T-helper 9 cell (primary cell): Measurements from ENCODE around the gene MGMT.

Experiments used
- DNase-seq: peaks from one replicate; pipeline ENCODE4 v3.0.0-alpha.2; 2020

The MGMT gene

DNA sequence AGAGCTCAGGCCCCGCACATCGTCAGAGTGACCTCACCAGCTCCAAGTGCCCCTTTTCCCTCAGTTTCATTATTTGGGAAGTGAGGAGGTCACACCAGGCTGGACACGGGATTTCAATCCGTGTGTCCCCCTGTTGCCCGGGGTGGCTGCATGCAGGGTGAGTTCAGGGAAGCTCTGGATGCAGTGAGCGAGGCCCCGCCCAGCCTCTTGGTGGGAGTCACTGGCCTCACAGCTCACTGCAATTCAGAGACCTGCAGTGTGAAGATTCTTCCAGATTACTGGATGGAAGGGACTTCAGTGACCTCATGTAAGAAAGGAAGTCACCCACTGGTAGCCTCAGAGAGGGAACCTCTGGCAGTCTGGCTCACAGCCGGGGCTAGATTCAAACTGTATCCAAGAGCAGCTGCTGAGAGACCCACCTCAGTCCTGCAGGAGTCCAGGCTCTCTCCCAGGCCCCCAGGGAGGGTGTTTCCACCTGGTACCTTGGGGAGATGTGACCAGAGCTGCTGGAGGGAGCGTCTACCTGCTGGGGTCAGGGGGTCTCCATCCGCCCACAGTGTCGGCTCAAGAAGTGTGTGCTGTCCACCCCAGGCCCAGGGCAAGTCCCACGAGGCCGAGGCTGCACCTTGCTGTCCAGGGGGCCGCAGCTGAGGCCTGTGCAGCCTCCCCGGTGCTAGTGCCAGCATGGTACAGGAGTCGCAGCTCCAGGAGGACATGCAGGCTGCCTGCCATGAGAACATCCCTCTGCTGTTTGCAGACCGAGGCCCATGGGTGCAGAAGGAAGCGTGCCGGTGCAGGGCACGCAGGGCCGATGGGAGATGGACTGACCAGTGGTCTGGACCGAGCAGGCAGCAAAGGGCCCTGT lies 54.4 kb downstream of the MGMT start:
- no peak for DNase-seq

DNA sequence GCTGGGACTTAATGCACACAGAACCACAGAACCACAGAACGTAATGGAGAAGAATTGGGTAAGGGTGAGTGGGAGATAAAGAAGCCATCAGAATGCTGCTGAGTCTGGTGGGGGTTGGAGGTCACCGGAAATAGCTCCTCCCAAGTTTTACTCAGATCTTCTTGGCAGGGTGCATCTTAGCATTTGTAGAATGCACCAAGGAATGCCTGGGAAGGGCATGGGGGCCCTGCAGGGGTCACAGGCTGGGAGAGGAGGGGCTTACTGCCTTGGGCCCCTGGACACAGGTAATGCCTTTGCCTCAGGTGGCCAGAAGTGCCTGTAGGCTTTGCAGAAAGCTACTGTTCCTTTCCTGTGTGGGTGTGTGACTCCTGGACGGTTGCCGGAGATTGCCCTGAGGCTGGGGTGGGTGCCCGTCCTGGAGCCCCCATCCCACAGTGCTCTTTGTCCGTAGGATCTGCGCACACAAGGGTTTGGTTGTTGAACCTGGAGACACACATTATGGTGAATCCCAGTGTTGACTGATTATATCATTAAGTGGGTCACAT lies 55.1 kb downstream of the MGMT start:
- DNase-seq = no peak

DNA sequence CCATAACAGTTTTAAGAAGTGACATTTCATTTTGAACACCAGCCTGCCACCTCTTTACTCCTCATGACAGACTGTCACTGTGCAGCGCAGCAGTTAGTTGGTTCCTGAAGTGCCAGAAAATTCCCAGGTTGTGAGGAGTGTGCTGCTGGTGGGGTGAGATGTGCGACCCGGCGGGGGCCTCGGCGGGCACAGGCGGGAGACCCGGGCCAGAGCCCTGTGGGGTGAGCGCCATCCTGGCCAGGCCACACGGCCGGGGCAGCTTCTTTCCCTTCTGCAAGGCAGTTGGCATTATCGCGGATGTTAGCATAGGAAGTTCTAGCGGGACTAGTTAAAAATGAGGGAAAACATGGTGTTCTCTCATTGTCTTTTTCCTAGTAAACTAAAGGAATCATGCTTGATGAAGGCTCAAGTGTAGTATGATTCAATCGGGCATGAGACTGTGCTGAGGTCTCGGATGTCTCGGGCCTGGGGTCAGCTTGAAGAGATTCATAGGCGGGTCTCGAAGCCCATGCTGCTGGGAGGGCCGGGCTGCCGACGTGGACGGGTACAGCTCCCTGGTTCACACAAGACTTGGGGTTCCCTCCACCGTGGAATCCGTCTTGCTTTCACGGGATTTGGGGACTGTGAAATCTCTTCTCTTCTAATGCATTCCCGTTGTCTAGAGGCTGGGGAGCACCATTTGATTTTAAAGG lies 56.1 kb downstream of the MGMT start:
- no peak for DNase-seq

DNA sequence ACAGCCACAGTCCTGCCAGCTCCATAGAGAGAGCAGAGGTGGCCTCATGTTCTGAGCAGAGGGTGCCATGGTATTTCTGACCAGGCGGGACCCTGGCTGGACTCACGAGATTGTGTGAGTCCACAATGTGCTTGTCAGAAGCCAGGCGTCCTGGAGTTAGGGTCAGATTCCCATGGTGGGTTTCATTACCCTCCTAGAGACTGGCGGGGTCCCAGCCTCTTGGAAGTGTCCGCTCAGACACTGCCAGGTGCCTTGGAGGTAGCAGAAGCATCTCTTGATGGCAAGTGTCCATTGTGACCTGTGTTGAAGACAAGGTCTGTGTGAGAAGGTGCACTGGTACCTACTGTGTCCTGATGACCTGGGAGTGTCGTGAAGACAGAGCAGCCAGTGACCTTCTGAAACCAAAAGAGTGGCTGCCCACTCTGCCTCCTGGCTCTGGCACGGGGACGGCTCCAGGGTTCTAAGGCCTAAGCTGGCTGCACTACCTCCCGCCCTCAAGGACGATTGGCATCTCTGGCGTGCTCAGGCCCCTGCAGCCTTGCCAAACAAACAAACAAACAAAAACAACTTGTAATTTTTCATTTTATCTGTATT lies 56.8 kb downstream of the MGMT start:
- DNase-seq = no peak

DNA sequence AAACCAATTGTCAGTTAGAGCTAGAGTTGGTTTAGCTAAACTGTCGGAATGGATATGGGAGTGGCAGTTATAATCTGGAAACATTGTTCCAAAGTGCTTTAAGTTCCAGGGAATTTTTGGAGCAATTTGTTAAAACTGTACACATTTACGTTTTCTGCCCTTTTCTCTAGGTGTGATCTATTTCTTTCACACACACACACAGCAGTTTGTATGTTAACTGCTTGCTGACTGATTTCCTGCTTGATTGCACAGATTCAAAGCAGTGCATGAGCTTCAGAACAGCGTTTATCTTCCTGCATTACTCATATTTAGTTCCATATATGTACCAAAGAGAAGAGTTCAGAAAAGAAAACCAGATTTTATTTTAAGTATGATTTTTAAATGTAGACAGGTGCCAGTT lies 57.9 kb downstream of the MGMT start:
- no peak for DNase-seq

DNA sequence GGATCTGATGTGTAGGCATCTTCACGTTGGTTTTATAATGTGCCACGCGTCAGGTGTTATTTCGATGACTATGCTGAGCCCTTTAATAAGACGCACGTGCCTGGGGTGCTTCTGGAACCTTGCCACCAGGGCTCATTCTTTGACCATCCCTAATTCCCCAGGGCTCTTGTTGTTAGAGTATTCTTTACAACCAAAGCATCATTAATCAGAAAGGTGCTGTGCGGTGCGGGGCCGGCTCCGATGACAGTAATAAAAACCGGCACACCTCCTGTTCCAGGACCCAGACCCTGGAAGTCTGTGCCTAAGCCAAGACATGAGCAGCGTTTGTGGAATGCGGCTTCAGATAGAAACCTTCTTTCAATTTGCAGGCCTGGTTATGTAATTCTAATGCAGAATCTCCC lies 58.4 kb downstream of the MGMT start:
- no peak for DNase-seq

DNA sequence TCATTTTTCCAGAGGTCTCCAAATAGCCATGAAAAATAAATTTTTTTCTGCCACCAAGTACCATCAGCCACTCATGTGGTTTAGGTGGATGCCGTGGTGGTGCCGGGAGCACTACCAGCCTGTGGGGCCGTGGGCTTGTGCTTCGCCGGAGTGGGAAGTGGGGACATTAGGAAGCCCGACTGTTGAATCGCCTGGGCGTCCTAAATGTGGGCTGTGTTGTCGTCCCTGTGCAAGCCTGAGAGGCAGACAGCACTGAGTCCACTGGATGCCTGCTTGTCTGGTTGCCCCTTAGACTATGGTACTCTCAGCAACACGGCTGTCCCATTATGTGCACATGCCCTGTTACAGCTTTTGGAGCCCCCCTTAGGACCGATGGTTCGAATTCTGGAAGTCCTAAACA lies 59.9 kb downstream of the MGMT start:
- no peak for DNase-seq

DNA sequence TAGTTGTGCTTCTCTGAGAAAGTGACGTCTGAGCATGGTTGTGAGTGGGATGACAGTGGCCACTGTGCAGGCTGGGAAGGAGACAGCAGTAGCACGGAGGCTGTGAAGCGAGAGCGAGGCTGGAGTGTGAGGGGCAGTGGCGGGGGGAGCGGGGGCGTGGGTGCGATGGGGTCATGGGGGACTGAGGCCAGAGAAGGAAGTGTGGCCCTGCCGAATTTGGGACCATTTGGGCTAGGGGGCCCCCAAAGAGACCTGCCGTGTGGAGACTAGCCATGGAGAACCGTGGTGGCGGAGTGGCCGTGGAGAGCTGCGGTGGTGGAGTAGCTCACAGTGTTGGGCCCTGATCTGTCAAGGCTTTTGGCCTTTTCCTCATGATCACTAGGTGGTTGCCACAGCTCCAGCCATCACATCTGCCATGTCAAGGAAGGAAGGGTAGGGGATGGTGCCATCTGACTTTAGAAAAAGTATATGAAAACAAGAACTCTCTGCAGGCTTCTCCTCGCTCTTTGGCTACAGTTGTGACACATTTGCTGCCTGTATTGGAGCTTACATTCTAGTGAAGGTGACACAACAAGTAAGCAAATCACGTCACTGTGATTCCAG lies 61.4 kb downstream of the MGMT start:
- DNase-seq = no peak

DNA sequence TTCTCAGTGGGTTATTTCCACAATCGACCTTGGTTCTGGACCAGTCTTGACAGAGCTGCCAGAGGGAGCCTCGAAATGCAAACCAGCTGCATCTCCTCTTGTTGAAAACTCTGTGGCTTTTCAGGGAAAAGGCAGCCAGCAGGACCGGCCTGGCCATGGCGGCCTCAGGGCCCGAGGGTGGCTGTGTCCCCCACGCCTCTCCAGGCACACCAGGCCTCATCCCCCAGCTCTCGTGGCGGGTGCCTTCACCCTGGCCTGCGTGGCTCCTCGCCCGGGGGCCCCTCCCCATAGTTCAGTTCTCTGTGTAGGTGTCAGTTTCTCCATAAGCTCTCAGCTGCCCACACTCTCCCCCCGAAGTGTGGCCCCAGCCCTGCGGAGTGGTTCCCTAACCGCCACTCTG lies 63.5 kb downstream of the MGMT start:
- no peak for DNase-seq

DNA sequence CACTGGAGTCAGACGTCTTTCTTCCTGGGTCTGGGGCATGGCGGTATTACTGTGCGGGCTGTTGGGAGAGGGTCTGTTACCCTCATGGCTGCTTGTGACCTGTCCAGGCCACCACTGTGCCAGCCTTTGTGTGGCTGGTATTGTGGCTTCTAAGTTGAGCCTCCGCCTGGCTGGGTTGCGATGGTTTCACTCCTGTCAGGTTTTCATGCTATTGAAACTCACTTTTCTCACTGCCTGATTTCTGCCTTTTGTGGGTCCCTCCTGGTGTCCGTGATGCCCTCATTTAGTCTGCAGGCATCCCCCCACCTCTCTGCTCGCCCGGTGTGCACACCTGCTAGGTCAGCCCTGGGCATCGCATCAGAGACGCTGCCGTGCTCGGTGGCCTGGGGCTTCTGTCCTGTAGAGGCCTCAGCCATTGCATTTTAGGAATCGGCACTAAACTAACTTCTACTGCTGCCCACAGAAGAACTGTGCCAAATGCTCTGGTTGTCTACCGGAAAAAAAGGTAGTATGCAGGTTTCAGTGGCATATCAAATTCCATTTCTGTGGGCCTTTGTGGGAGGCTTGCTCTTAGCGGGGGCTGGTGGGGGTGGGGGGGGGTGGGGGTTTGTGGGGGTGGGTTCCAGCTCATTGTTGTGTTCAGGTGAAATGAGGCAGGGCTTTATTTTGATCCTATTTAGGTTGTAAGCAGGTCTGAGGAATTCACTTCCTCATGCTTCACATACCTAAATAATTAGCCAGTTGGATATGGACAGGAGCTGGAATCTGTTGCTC lies 64.3 kb downstream of the MGMT start:
- no peak for DNase-seq

DNA sequence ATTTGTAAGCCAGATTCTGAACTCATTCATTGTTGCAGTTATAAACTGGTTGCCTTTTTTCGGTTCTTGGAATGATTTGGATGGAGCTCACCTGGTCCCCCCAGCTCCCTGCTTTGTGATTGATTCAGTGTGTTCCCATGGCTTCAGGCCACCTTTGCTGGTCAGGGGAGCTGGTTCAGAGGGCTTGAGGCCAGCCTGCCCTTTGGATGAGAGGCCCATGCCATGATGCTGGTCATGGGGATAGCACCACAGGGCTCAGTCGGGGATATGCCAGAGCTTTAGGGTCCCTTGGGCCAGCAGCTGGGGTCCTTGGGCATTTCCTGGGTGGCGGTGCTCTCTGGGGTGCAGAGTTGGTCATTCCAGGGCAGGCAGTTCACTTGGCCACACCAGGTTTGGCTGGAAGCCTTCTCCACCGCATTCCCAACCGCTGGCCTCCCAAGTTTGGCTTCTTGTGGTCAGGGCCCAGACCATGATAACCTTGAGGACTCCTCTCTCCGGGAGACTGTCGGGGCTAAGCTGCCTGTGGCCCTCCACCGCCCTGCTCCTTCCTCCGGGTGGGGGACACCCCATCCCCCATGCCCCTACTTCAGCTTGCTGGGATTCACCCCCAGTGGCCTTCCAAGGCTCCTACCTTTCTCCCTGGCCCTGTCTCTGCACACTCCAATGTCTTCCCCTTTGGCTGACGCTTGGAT lies 65.1 kb downstream of the MGMT start:
- no peak for DNase-seq

DNA sequence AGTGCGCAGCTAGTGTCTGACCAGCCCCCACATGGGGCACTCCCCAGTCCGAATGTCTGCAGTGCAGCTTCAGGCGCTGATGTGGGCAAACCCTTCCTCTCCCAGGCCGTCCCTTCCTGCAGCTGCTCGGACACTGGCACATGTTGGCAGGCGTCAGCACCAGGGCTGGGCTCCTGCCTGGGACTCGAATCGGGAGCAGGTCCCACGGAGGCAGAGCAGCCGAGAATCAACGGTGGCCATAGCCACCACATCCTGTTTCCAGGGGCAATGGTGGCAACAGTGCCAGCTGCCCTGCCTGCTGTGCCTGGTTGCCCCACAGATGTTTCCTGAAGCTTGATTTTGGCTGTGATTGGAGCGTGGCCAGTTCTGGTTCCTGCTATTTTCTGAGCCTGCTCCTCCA lies 65.8 kb downstream of the MGMT start:
- DNase-seq = no peak

DNA sequence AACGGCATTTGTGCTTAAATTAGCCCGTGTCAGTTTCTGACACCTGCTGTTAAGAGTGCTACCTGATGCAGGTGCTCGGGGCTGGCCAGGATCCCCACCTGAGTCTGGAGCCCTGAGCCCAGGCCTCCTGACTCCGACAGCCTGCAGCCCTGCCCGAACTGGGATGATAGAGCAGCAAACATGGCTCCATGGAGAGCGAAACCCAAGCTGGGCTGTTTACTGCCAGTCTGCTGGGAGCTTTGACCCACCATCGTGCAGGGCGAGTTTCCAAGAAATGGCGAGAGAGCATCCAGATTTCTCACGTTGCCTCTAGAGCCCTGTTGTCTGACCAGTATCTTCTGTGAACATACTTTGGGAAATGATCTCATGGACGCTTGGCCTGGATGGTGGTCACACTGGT lies 66.2 kb downstream of the MGMT start:
- no peak for DNase-seq

DNA sequence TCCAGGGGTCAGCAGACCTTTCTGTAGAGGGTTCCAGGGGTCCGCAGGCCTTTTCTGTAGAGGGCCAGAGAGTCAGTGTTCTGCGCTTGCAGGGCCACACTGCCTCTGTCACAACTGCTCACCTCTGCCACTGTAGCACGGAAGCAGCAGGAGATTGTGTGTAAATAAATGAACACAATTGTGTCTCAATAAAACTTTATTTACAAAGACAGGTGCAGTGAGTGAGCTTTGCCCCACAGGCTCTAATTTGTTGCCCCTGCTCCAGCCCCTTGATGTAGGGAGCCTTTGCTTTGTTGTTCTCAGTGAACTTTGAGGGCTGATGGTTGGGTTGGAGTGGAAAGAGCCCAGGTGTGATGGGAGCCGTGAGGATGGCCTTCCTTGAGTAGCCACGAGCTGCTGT lies 67.8 kb downstream of the MGMT start:
- no peak for DNase-seq

DNA sequence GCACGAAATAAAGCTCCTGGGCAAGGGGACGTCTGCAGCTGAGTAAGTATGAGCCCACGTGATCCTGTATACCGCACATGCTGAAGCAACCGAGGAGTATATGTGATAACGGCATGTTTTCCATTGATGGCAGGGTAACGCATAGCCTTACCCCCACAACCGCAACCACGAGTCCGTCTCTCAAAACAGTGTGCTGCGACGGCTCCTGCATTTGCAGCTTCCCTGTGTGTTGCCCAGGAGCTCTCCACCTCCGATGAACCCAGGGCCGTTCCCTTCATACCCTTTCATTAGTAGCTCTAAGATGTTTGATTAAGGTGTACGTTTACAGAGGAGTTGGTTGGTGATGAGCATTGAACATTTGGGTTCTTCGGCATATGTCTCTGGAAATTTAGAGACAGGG lies 69.3 kb downstream of the MGMT start:
- no peak for DNase-seq

DNA sequence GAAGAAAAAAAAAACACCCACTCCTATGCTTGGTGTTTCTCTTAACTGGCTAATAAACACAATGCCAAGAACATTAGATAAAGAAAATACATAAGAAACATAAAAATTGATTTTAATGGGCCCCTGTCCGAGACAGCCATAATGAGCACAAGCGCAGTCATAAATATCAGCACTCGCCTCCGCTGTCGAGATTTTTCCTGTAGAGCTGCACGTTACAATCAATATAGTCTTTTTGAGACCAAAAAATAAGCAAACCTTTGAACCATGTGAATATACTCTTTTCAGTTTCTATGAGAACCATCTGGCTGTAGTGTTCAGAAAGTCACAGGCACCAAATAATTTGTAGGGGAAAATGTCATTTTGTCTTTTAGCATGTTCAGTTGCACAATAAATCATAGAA lies 70.1 kb downstream of the MGMT start:
- DNase-seq = no peak

DNA sequence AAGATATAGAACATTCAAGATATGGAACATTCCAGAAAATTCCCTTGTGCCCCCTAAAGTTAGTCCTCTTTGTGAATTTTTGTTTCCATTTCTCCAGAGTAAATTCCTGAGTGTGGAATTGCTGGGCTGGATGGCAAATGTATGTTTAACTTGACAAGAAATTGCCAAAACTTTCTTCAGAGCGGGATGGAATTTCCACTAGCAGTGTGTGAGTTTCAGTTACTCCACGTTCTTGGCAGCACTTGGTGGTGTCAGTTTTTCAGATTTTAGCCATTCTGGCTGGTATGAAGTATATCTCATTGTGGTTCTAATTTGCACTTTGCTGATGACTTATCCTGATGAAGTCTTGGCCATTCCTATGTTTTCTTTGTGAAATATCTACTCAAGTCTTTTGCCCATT lies 71.2 kb downstream of the MGMT start:
- no peak for DNase-seq

DNA sequence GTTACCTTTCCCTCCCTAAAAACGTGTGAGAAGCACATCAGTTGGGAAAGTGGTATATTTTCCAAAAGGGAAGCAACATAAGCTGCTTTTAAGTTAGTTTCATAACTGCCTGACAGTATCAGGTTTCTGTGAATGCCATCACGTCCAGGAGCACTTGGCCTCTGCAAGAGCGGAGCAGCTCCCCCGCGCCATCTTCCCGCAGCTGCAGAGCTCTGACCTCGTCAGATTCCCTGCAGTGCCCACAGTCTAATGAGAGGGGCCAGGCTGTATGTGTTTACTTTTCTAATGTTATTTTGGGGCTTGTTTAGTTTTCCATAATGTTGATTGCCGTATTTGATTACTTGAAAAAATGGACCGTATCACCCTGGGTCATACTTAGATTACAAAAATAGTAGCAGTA lies 74.2 kb downstream of the MGMT start:
- DNase-seq = no peak

DNA sequence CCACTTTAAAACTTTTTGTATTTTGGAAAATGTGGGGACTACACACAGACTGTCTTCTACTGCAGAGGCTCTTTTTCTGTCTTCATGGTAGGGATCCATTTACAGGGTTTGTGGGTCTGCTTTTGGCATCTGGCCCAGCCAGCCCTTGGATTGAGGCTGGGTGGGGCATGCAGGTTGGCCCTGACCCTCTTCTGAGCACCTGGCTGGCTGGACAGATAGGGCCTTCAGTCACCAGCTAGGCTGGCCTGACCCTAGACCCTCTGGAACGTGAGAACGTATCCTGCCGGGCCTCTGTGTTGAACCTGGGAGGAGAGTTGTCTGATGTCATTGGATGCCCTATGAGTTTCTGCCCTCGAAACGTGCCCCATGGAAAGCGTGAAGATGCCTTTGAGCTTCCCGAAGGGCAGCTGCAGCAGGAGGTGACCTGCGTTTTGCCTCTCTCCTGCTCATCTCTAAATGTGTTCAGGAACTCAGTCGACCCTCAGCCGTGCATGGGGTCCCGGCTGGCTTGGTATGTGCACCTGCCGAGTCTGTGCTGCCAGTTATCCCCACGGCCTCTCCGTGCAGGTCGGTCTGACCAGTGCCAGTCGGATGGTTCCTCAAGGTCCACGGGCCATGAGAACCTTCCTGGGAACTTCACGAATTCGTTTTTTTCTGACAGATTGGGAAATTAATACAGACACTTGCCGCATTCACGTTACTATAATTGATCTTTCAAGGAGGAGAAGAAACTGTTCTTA lies 74.9 kb downstream of the MGMT start:
- DNase-seq = no peak

DNA sequence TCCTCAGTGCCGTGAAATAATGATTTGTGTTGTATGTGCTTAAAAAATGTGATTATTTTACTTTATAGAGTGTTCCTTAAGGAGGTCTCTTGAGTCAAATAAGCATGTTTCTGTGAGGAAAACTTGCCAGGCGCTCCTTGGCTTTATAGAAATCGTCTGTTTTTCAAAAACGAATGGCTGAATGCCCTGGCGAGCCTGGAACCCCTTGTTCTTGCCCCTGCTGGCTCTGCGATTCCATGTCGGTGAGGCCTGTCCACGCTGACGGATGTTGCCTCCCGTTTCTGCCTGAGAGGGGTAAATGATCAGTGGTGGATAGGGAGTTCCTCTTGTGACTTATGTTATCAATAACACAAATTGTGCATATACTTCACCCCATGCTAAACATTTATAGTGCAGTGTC lies 75.5 kb downstream of the MGMT start:
- no peak for DNase-seq
